ENCODE results near the gene CCL26.
"Not testable (repeated sequence)": the region's sequence is repeated elsewhere in the genome, so short reads cannot be mapped to it uniquely, and the experiment has no call there.

The CCL26 gene

GRCh38 chr7:75789361-75789924 is 17.4 kb upstream of the CCL26 start:
- no peak for DNase-seq

- not testable (repeated sequence) for DNase-seq
Measured at GRCh38 chr7:75788154-75788847, 16.3 kb upstream of the CCL26 start.

GRCh38 chr7:75783058-75783457 is 11.0 kb upstream of the CCL26 start:
- not testable (repeated sequence) for DNase-seq

- DNase-seq, result not testable (repeated sequence)
Measured at GRCh38 chr7:75780647-75781273, 8.7 kb upstream of the CCL26 start.

- DNase-seq, result not testable (repeated sequence)
Measured at GRCh38 chr7:75779516-75779915, 7.5 kb upstream of the CCL26 start.

GRCh38 chr7:75779035-75779434 is 7.0 kb upstream of the CCL26 start:
- DNase-seq, result not testable (repeated sequence)

GRCh38 chr7:75776295-75776971 is 4.4 kb upstream of the CCL26 start:
- DNase-seq, result no peak

GRCh38 chr7:75773958-75774357 is 1.9 kb upstream of the CCL26 start:
- DNase-seq, result not testable (repeated sequence)

- no peak for DNase-seq
Measured at GRCh38 chr7:75771224-75771623, 787 bp downstream of the CCL26 start.

- DNase-seq, result no peak
Measured at GRCh38 chr7:75762350-75762917, 9.6 kb downstream of the CCL26 start.

GRCh38 chr7:75761801-75762200 is 10.2 kb downstream of the CCL26 start:
- not testable (repeated sequence) for DNase-seq

- DNase-seq, result no peak
Measured at GRCh38 chr7:75758491-75758890, 13.5 kb downstream of the CCL26 start.

GRCh38 chr7:75757860-75758259 is 14.2 kb downstream of the CCL26 start:
- no peak for DNase-seq

GRCh38 chr7:75756991-75757676 is 14.9 kb downstream of the CCL26 start:
- DNase-seq, result no peak

GRCh38 chr7:75756206-75756990 is 15.6 kb downstream of the CCL26 start:
- DNase-seq, result no peak

- DNase-seq, result no peak
Measured at GRCh38 chr7:75743455-75743859, 28.6 kb downstream of the CCL26 start.

GRCh38 chr7:75740846-75741497 is 31.0 kb downstream of the CCL26 start:
- DNase-seq, result no peak

GRCh38 chr7:75739796-75740672 is 32.0 kb downstream of the CCL26 start:
- DNase-seq, result no peak

GRCh38 chr7:75738975-75739795 is 32.8 kb downstream of the CCL26 start:
- DNase-seq, result peak; percentile 85

Data from NCI-H1436 treated with DMSO at 0.1 percent for 48 hours (cell line).